ENCODE measurements around the gene AXIN1.
"Not testable (repeated sequence)": the region's sequence is repeated elsewhere in the genome, so short reads cannot be mapped to it uniquely, and the experiment has no call there.

Gene AXIN1

DNA sequence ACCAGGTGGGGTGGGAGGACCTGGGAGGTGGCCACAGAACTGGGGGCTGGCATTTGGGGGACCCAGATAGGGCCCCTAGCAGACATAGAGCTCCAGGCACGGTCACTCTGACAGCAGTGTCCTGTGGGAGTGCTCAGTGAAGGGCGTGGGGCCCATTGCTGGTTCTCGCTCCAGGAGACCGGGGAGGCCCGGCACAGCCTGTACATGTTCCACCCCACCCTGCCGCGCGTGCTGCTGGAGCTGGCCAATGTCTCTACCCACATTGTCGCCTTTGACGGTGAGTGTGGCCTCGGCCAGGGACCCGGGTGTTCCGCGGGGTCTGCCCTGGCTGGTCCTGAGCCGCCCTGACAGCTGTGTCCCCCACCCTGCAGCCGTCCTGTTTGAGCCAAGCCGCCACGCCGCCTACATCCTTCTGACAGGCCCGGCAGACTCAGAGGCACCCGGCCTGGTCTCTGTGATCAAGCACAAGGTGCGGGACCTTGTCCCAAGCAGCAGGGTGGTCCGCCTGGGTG lies 88.0 kb downstream of the AXIN1 start:
- no peak for DNase-seq

DNA sequence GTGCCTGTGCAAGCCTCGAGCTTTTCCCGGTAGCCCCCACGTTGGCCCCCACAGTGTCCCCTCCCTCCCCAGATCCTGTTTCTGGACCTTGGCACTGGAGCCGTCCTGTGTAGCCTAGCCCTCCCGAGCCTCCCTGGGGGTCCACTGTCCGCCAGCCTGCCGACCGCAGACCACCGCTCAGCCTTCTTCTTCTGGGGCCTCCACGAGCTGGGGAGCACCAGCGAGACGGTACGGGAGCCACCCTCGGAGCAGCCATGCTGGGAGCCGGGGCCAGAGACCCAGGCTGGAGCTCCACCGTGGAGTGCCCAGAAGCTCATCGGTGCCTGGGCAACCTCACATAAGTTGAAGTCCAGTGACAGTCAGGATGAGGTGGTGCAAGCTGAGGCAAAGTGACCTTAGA lies 88.6 kb downstream of the AXIN1 start:
- DNase-seq, result no peak

DNA sequence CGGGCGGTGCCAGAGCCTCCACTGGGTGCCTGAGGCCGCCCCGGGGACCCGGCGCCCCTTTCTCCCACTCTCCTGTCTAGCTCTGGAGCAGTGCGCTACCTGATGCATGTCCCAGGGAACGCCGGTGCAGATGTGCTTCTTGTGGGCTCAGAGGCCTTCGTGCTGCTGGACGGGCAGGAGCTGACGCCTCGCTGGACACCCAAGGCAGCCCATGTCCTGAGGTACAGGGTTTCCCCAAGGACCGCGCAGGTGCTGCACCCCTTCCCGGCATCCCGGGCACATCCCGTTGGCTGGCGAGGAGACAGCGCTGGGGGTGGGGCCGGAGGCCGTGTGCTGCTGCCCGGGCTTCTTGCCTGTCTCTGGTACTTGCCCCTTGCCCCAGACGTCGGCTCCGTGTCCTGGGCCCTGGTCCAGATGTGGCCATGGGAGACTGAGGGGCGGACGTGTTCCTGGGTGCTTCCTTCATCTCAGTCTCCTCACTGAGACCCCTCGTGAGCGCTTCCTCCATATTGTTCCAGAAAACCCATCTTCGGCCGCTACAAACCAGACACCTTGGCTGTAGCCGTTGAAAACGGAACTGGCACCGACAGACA lies 89.2 kb downstream of the AXIN1 start:
- DNase-seq, result no peak

DNA sequence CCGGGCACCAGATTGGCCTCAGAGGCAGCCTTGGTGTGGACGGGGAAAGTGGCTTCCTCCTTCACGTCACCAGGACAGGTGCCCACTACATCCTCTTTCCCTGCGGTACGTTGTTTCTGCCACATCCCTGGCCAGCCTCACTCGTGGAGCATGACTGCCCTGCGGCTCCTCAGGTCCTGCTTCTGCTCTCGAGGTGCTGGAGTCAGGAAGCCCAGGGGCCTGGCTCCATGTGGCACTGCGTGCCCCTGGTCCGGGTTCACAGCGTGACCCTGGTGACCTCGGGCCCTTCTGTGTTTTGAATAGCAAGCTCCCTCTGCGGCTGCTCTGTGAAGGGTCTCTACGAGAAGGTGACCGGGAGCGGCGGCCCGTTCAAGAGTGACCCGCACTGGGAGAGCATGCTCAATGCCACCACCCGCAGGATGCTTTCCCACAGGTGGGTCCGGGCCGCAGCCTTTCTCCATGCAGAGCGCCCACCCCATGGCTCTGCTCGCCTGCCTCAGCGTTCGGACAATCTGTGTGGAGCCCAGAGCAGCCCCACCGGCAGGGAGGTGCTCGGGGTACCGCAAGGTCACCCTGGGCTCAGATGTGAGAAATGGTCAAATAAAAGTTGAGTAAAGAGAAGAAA lies 90.3 kb downstream of the AXIN1 start:
- DNase-seq, result no peak

DNA sequence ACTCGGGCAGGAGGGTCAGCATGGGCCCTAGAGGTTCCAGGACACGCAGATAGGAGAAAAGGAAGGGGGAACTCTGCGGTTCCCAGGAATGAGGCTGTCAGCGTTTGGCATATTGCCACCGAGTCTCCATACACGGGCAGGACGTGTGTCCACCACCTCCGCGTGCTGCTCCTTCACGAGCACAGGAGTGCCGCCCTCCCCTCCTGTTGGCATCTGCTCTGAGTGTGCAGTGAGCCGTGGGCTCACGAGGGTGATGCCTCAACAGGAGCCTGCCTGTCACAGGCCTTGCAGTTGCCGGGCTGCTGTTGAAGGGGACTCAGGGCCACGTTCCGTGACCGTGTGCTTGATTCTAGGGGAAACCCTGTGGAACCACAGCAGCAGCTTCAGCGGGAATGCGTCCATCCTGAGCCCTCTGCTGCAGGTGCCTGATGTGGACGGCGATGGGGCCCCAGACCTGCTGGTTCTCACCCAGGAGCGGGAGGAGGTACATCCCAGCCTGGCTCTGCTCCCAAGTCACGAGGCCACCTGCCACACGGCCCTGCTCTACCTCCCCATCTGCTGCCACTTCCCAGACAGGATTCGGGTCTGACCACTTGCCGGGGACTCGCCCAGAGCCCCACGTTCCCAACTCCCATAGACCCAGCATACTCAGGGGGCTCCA lies 91.4 kb downstream of the AXIN1 start:
- no peak for DNase-seq

DNA sequence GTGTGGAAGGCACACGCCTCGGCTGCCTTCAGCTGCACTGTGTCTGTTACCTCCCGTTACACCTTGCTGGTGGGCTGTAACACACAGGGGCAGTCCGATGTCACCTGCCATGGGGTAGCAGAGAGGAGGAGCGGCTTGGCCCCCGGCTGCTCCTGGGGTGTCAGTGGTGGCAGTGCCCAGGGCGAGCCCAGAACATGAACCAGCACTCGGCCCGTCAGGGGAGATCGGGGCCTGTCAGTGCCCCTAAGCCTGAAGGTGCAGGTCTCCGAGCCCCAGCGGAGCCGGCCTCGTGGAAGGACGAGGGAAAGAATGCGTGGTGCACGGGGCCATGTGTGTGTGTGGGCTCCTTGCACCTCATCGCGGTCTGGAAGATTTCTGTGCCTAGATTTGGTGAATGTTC lies 92.2 kb downstream of the AXIN1 start:
- DNase-seq, result no peak

DNA sequence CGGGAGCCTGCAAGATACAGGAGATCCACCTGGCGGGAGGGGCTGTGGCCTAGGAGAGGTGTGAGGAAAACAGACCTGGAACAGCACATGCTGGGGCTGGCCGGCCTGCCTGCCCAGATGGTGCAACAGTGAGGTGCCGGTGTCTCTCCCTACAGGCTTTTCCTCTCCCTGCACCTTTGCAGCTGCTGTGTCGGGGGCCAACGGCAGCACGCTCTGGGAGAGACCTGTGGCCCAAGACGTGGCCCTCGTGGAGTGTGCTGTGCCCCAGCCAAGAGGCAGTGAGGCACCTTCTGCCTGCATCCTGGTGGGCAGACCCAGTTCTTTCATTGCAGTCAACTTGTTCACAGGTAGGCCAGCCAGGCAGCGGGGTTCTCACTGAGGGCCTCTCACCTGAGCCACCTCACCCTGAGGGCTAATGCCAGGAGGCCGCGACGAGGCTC lies 92.7 kb downstream of the AXIN1 start:
- no peak for DNase-seq

DNA sequence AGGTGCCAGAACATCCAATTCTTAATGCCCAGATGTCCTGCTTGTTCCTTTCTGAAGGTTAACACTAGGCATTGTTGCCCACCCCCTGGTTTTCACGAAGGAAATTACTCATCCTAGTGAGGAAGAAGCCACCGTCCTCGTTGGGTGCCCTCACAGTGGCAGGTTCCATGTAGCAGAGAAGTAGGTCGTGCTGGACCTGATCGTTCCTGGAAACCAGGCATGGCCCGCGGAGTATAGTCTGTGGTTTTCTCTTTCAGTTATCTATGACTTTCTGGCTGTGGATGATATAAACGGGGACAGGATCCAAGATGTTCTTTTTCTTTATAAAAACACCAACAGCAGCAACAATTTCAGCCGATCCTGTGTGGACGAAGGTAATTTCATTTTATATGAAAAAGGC lies 93.3 kb downstream of the AXIN1 start:
- no peak for DNase-seq

DNA sequence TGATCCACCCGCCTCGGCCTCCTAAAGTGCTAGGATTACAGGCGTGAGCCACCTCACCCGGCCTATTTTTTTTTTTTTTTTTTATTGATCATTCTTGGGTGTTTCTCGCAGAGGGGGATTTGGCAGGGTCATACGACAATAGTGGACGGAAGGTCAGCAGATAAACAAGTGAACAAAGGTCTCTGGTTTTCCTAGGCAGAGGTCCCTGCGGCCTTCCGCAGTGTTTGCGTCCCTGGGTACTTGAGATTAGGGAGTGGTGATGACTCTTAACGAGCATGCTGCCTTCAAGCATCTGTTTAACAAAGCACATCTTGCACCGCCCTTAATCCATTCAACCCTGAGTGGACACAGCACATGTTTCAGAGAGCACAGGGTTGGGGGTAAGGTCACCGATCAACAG lies 94.4 kb downstream of the AXIN1 start:
- DNase-seq, result not testable (repeated sequence)

DNA sequence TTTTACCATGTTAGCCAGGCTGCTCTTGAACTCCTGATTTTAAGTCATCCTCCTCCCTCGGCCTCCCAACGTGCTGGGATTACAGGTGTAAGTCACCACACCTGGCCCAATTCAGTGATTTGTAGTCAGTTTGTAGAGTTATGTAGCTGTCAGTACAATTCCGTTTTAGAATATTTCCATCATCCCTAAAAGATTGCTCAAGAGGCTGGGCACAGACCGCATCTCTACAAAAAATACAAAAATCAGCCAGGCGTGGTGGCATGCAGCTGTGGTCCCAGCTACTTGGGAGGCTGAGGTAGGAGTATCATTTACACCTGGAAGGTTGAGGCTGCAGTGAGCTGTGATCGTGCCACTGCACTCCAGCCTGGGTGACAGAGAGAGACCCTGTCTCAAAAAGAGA lies 97.3 kb downstream of the AXIN1 start:
- DNase-seq, result no peak

DNA sequence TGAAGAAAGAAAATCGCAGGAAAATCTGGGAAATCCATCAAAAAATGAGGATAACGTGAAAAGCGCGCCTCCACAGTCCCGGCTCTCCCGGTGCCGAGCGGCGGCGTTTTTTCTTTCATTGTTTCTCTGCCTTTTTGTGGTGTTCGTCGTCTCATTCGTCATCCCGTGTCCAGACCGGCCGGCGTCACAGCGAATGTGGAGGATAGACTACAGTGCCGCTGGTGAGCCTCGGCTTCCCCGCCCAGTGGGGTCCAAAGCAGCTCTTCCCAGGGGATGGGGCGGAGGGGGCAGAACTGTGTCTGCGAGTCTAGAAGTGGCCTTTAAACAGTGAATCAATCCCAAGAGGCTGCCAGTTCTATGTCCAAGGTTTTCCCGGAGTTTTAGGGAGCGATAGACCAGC lies 98.1 kb downstream of the AXIN1 start:
- no peak for DNase-seq

DNA sequence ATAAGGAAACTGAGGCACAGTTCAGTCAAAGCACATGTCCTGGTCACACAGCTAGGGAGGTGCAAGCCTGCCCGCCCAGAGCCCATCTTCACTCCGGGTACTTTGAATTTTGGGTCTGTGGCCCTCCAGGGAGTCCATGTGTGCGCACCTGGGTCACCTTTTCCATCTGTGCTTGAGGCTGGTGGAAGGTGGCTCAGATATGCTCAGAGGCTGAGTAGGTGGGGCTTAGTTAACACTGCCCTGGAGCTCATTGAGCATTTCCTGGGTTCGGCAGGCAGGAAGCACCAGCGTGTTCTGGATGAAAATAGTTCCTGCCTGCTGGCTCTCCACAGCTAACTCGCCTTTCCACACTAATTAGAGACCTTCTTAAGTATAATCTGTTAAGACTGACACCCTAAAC lies 98.7 kb downstream of the AXIN1 start:
- no peak for DNase-seq

DNA sequence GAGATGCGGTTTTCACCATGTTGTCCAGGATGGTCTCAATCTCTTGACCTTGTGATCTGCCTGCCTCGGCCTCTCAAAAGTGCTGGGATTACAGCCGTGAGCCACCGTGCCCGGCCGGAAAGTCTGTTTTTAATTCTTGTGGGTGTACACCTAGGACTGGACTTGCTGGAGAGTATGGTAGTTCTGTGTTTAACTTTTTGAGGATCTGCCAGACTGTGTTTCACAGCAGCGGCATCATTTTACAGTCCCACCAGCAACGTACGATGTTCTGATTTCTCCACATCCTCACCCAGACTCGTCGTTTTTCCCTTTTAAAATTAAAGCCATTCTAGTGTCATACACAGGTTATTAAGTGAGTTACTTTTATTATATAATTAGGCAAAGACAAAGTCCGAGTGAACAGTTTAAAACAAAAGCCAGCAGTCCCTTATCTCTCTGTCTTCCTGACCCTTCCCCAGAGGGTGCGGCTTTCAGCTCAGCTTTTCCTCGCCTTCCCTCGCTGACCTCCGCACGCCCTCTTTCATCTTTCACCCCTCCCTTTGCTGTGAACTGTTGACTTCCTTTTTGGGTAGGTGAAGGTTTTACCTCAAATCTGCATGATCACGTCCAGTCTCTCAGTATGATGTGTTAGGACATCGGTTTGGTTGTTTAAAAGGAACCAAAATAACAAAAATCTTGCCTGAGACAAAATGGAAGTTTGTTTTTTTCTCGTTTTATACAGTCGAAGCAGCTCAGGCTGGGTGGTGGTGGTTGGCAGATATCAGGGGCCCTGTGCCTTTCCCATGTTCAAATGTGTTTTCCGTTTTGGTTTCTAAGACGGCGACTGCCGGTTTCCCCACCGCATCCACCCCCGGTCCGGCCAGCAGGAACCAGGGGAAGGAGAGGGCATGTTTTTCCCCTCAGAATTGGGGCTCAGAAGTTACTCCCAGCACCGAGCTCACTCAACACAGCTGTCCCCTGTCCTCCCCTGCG lies 99.9 kb downstream of the AXIN1 start:
- no peak for DNase-seq

DNA sequence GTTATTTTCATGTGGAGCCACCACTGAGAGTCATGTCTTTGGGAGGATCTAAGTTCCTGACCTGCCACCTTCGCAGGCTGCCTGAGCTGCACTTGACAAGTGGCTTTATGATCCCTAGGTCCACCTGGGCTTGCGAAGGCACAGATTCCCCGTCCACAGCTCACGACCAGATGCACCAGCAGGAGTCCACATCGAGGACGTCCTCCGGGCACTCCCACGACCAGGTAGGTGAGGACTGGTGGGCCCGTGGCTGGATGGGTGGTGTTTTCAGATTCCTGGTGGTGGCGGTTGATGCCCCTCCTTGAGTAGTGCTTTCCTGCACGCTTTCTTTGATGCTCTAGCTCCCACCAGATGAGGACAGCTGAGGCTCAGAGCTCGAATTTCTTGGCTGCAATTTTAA lies 103.1 kb downstream of the AXIN1 start:
- no peak for DNase-seq

DNA sequence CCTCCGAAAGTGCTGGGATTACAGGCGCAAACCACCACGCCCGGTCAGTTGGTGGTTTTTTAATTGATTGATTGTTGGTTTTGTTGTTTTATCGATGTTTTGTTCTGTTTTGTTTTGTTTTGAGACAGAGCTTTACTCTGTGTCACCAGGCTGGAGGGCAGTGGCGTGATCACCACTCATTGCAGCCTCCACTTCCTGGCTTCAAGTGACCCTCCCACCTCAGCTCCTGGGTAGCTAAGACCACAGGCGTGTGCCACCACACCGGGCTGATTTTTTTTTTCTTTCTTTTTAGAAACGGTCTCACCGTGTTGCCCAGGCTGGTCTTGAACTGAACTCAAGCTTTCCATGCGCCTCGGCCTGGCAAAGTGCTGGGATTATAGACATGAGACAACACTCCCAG lies 105.5 kb downstream of the AXIN1 start:
- no peak for DNase-seq

DNA sequence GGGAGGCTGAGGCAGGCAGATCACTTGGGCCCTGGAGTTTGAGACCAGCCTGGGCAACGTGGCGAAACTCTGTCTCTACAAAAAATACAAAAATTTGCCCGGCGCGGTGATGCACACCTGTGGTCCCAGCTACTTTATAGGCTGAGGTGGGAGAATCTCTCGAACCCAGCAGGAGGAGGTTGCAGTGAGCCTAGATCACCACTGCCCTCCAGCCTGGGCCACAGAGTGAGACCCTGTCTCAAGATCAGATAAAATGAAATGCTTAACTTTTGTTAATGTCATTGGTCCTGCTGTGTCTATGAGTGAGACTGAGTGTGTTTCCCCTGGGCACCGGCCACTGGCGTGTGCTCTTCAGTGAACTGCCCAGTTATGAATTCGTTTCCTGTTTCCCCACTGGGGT lies 107.4 kb downstream of the AXIN1 start:
- no peak for DNase-seq

DNA sequence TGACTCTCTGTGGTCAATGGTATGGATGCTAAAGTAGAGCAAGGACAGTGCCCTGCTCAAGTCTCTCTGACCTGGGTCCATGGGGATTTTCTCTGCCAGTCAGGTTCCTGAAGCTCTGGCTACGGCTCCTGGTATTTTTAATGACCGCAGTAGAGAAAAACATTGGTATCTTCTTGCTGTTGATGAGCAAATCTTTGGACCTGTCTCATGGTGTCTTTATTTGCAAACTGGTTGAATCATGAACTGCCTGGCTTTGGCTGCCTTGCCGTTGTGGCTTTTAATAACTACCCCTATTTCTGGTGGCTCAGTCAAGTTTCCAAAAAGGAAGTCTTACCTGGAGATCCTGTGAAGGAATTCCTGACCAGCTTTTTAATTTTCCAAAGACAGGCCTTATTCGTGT lies 109.2 kb downstream of the AXIN1 start:
- no peak for DNase-seq

DNA sequence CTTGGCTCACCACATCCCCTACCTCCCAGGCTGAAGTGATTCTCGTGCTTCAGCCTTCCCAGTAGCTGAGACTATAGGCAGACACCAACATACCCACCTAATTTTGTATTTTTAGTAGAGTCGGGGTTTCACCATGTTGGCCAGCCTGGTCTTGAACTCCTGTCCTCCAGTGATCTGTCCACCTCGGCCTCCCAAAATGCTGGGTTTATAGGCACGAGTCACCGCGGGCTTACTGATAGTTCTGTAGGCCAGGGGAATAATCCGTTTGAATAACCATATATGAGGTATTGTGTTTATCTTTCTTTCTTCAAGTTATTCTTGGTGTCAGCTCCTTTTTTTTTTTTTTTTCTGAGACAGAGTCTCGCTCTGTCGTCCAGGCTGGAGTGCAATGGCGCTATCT lies 110.2 kb downstream of the AXIN1 start:
- DNase-seq, result no peak

DNA sequence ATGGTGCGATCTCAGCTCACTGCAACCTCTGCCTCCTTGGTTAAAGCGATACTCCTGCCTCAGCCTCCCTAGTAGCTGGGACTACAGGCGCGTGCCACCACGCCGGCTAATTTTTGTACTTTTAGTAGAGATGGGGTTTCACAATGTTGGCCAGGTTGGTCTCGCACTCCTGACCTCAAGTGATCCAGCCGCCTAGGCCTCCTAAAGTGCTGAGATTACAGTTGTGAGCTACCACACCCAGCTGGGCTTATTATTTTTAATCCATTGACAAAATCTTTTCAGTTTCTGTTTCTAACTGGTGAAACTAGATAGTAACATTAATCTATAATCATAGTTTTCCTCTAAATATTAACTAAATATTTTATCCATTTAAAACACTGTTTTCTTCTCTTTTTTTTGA lies 112.0 kb downstream of the AXIN1 start:
- no peak for DNase-seq

DNA sequence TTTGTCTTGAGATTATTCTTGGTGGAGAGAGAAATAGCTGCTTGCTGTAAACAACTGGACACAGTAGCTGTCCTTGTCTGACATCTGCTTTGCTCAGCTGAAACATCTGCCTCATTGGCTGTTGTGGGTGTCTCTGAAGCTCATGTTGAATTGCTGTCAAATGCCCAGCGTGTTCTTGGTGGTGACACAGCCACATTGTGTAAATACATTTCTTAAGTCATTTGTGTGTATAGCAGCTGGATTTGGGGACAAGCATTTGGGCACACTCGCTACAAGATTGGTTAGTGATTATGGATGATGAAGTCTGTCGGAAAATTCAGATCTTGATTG lies 112.6 kb downstream of the AXIN1 start:
- DNase-seq, result no peak

Data from NCI-H1092 (cell line).